ENCODE data around the gene PJVK. TPM values are rescaled to one million over a fixed set of nuclear protein-coding genes. Genes with fewer than 3 reads are reported as not detected.

The PJVK gene
- total and polyA plus RNA-seq, 8 donors = 0.88 to 7.1 (median 1.7) TPM

DNA sequence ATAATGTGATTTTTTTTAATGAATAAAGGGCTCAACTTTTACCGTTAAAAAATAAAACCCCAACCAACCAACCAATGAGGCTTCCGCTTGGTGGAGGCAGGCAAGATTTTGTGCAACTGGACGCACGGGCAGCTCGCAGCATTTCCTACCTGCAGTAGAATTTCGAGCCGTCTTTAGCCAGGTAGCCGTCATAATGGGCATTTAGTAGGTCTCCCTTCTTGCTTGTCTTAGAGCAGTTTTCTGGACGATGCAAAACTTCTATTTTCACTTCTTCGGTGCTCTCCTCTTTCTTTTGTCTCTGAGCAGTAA, 26.9 kb downstream of the PJVK start:
- FAIRE-seq = no peak
- 1% methylated on average over 10 of the region's 10 CpGs for WGBS, 2 donors
- peak overlapping the region; percentile 49 to 78 (median 54) for H3K4me3 ChIP-seq
- intact Hi-C loops (cut with DNase I) = no loop called here
- peaks cover 10 to 33% (median 10%) of the 10 kb centered on the region in 3 donors for H3K4me1 ChIP-seq
- H3K27me3 ChIP-seq = no peaks in the 10 kb centered on the region
- TF ChIP-seq, protein P1, sequence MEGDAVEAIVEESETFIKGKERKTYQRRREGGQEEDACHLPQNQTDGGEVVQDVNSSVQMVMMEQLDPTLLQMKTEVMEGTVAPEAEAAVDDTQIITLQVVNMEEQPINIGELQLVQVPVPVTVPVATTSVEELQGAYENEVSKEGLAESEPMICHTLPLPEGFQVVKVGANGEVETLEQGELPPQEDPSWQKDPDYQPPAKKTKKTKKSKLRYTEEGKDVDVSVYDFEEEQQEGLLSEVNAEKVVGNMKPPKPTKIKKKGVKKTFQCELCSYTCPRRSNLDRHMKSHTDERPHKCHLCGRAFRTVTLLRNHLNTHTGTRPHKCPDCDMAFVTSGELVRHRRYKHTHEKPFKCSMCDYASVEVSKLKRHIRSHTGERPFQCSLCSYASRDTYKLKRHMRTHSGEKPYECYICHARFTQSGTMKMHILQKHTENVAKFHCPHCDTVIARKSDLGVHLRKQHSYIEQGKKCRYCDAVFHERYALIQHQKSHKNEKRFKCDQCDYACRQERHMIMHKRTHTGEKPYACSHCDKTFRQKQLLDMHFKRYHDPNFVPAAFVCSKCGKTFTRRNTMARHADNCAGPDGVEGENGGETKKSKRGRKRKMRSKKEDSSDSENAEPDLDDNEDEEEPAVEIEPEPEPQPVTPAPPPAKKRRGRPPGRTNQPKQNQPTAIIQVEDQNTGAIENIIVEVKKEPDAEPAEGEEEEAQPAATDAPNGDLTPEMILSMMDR (IDR thresholded peaks at IDR 0.05) = no peak
- H3K27ac ChIP-seq = peak overlapping the region; percentile 87 to 97 (median 95)
- ATAC-seq = no peak
- no peaks in the 10 kb centered on the region for H3K9me3 ChIP-seq
- DNase-seq = peak in 3 of 6 donors; percentile 19 to 23 (median 20)
- H3K36me3 ChIP-seq = no peaks in the 10 kb centered on the region

DNA sequence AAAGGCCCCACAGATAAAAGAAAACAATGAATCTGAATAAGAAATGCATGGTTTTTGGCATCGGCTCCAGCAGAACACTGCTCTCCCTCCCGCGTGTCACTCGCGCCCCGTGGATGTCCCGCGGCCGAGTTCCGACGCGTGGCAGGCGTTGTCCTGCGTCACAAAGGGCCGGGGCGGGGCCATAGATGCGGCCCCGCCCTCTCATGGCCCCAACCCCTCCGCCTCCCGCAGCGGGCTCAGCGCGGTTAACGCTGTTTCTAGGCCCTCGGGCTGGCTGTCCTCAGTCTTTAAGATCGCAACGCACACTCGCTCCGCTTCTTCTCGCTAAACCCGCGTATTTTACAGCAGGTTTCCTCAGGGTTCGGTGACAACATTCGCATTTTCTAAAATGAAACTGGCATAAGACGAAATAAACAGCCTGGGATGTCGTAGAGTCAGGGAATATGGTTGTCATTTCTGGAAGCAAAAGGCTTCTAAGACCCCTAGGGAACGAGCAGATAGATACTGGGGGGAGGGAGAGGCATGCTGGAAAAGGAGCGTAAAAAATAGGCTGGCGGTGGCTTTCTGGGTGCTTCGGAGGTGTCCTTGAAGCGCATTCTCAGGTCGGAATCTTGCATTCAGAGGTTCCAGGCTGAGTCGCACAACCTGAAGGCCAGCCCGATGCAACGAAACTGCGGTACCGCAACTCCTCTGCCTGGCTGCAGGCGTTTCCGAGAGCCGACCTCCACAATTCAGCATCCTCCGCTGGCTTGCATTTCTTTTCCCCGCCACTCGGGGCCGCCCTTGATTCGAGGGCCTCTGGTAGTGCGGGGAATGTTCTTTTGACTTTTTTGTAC, 27.5 kb downstream of the PJVK start, which contains the start of gene FKBP7:
Gene FKBP7 (minus strand): TSS at position 162 of the 836 bp plus-strand sequence. CDS start 101 bp downstream, at position 61.
- FAIRE-seq (no peak), ATAC-seq (peak; percentile 75 to 91 (median 84)), DNase-seq (peak; percentile 75 to 91 (median 83))
- WGBS, 2 donors = 1% methylated on average over 56 of the region's 56 CpGs
- TF ChIP-seq, protein P1 (IDR thresholded peaks at IDR 0.05) = peak in 3 of 4 donors; percentile 49 to 68 (median 62)
- Histone ChIP-seq H3K9me3 (no peaks in the 10 kb centered on the region), H3K36me3 (no peaks in the 10 kb centered on the region), H3K27ac (peak within 1 kb of the TSS; percentile 87 to 97 (median 95)), H3K4me3 (peak within 1 kb of the TSS; percentile 49 to 78 (median 54)), H3K27me3 (no peaks in the 10 kb centered on the region), H3K4me1 (peaks cover 13 to 34% (median 14%) of the 10 kb centered on the region in 3 donors)
- intact Hi-C loops (cut with DNase I) = no loop called here

DNA sequence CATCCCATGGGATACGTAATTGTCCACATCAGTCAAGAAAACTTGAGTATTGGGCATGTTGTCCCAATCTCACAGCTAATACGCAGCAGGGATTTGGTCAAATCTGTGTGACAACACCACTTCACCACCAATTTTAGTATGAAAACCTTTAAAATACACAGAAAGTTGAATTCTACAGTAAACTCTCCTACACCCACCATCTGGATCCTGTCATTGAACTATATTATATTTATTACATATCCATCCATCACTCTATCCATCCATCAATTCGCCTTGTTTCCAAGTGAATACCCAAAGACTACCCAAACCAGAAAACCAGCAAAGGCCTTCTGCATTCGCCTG, 28.1 kb downstream of the PJVK start:
- TF ChIP-seq, protein P1 (IDR thresholded peaks at IDR 0.05) = no peak
- FAIRE-seq = no peak
- 47 to 55% methylated on average over 4 of the region's 4 CpGs for WGBS, 2 donors

GRCh38 chr2:178479758-178480226, 28.6 kb downstream of the PJVK start:
- H3K4me1 ChIP-seq = peaks cover 13 to 45% (median 23%) of the 10 kb centered on the region in 3 donors
- no peaks in the 10 kb centered on the region for H3K9me3 ChIP-seq
- FAIRE-seq (no peak), DNase-seq (peak in 1 of 6 donors; percentile 12), ATAC-seq (no peak)
- 26 to 27% methylated on average over 19 of the region's 19 CpGs for WGBS, 2 donors
- H3K36me3 ChIP-seq = no peaks in the 10 kb centered on the region
- intact Hi-C loops (cut with DNase I) = no loop called here
- H3K4me3 ChIP-seq = peak overlapping the region in 3 of 4 donors; percentile 75 to 91 (median 91)
- no peaks in the 10 kb centered on the region for H3K27me3 ChIP-seq
- TF ChIP-seq, protein P1 (IDR thresholded peaks at IDR 0.05) = no peak
- peak overlapping the region; percentile 40 to 97 (median 95) for H3K27ac ChIP-seq

More for the DNA sequence above, 28.1 kb downstream of the PJVK start:
- Histone ChIP-seq H3K27me3 (no peaks in the 10 kb centered on the region), H3K4me3 (peak overlapping the region in 2 of 4 donors; percentile 53 to 78), H3K36me3 (no peaks in the 10 kb centered on the region), H3K9me3 (no peaks in the 10 kb centered on the region), H3K27ac (peak overlapping the region; percentile 87 to 97 (median 95)), H3K4me1 (peaks cover 13 to 40% (median 20%) of the 10 kb centered on the region in 3 donors)
- no peak for DNase-seq
- intact Hi-C loops (cut with DNase I) = no loop called here
- no peak for ATAC-seq

Data from pancreas (tissue), 10 donors.